Measurements from ENCODE around the gene RBM5.

DNA sequence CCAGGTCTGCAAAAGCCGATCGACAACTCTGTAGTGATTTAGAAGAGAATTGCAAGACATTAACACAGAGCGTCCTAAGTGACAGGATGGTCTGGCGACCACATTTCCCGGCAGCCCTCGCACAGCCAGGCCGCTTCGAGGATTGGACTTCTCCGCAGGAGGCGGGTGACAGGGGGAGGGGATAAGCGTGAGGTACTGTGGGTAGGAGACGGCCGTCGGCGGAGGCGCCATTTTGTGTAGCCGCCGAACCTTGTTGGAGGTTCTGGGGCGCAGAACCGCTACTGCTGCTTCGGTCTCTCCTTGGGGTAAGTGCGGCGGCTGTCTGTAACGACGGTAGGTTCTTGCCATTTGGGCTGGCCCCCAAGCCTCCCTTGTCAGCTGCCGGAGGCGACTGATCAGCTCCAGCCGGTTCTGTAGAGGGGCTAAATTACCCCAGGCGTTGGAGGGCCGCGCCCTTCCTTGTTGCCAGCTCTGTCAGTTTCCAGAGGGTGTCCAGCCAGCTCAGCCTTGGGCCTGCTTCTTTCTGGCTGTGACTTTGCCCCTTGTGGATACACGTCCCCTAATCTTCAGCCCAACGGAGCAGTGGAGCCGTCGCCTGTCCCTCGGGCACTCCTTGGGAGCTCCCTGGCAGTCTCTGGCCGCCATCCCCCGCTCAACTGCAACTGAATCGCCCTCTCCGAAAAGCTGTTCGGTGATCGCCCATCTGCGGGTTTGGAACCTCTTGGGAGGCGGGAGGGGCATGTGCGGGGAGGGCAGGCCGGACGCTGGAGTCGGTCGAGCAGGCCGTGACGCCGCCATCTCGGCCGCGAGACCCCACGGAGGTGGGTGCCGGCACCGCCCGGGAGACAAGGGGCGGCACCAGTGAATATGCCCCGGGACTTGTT is at the start of gene RBM5:
- peak; percentile 79 to 82 for TF ChIP-seq POLR2A (IDR thresholded peaks at IDR 0.05)
- TF ChIP-seq, protein P1, sequence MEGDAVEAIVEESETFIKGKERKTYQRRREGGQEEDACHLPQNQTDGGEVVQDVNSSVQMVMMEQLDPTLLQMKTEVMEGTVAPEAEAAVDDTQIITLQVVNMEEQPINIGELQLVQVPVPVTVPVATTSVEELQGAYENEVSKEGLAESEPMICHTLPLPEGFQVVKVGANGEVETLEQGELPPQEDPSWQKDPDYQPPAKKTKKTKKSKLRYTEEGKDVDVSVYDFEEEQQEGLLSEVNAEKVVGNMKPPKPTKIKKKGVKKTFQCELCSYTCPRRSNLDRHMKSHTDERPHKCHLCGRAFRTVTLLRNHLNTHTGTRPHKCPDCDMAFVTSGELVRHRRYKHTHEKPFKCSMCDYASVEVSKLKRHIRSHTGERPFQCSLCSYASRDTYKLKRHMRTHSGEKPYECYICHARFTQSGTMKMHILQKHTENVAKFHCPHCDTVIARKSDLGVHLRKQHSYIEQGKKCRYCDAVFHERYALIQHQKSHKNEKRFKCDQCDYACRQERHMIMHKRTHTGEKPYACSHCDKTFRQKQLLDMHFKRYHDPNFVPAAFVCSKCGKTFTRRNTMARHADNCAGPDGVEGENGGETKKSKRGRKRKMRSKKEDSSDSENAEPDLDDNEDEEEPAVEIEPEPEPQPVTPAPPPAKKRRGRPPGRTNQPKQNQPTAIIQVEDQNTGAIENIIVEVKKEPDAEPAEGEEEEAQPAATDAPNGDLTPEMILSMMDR (IDR thresholded peaks at IDR 0.05 in 4 of 5, conservative IDR thresholded peaks at IDR 0.05 in 1 of 5): no peak

Measured in gastrocnemius medialis (tissue), 4 donors.